Liver (tissue), 3 donors: ENCODE measurements around the gene BAIAP3.

Source experiments
- ATF3 ChIP-seq: IDR thresholded peaks from 2 replicates; pipeline ENCODE4 v1.6.1; 2016; ENCODE audit warnings: antibody characterized with exemption
- CTCF ChIP-seq: fragments of 150-350 bp; IDR thresholded peaks from 2 replicates; pipeline ENCODE4 v1.5.1; 2017; ENCODE audit warnings: improper control_type of control experiment, low read depth, low read length; ENCODE audit not compliant: missing input control
- EGR1 ChIP-seq, 2 donors: IDR thresholded peaks; 2 replicates each; pipeline ENCODE4 v1.6.1; 2016 to 2018; ENCODE audit warnings: antibody characterized with exemption in 2 of 2, low read depth in 2 of 2
- FOXA1 ChIP-seq: IDR thresholded peaks from 2 replicates; pipeline ENCODE4 v1.6.1; 2016; ENCODE audit warnings: antibody characterized with exemption
- JUND ChIP-seq, 2 donors: IDR thresholded peaks; 2 replicates each; pipeline ENCODE4 v1.6.1; 2016; ENCODE audit warnings: antibody characterized with exemption in 2 of 2
- MAX ChIP-seq: IDR thresholded peaks from 2 replicates; pipeline ENCODE4 v1.6.1; 2016; ENCODE audit warnings: antibody characterized with exemption
- RAD21 ChIP-seq, 2 donors: IDR thresholded peaks; 2 replicates each; pipeline ENCODE4 v1.6.1; 2016; ENCODE audit warnings: antibody characterized with exemption in 2 of 2, mild to moderate bottlenecking in 2 of 2
- REST ChIP-seq: IDR thresholded peaks from 2 replicates; pipeline ENCODE4 v1.6.1; 2016; ENCODE audit warnings: antibody characterized with exemption, mild to moderate bottlenecking
- YY1 ChIP-seq: IDR thresholded peaks from 2 replicates; pipeline ENCODE4 v1.6.1; 2016; ENCODE audit warnings: antibody characterized with exemption, mild to moderate bottlenecking
- donor health status: healthy.
- donor health status: healthy.

GRCh38 chr16:1364510-1364909, 31.1 kb downstream of the BAIAP3 start:
- TF ChIP-seq FOXA1 (no peak), MAX (no peak), YY1 (no peak), CTCF (no peak), REST (no peak), EGR1 (IDR thresholded peaks at IDR 0.05; ENCODE audit: low read depth in 2 of 2) (no peak), ATF3 (no peak), RAD21 (IDR thresholded peaks at IDR 0.05) (no peak), JUND (IDR thresholded peaks at IDR 0.05) (no peak)
